WTC11 (cell line): Measurements from ENCODE around the gene RAI1. TPM values are rescaled to one million over a fixed set of nuclear protein-coding genes. Genes with fewer than 3 reads are reported as not detected.

Experiments used
- ATAC-seq: fragments of 200-7000 bp; cut with Tn5 transposase; 2 replicates; pipeline ENCODE4 v1.10.0; 2021; ENCODE audit warnings: mild to moderate bottlenecking, moderate library complexity
- CTCF ChIA-PET: fragments of 300-600 bp; sonication (Branson Sonifier 250); formaldehyde crosslinking; loops from one replicate; lab custom pipeline; 2021; ENCODE audit warnings: antibody characterized with exemption; lab: Charles Lee
- POLR2A ChIA-PET: fragments of 350-600 bp; sonication (Branson Sonifier 250); formaldehyde crosslinking; loops from one replicate; lab custom pipeline; 2021; ENCODE audit warnings: antibody characterized with exemption; lab: Charles Lee
- DNase-seq: peaks from one replicate; pipeline ENCODE4 v3.0.0; 2021; ENCODE audit warnings: low spot score
- H3K27ac Mint-ChIP-seq: 2 replicates; pipeline ENCODE4 v1.8.0; 2021; ENCODE audit warnings: mixed read lengths
- H3K27me3 Mint-ChIP-seq: 2 replicates; pipeline ENCODE4 v1.8.0; 2021; ENCODE audit warnings: low read depth, mild to moderate bottlenecking, moderate library complexity, mixed read lengths
- H3K36me3 Mint-ChIP-seq: 2 replicates; pipeline ENCODE4 v1.8.0; 2021; ENCODE audit warnings: mixed read lengths
- H3K4me1 Mint-ChIP-seq: 2 replicates; pipeline ENCODE4 v1.8.0; 2022; ENCODE audit warnings: mixed read lengths
- H3K4me3 Mint-ChIP-seq: 2 replicates; pipeline ENCODE4 v1.8.0; 2021; ENCODE audit warnings: mild to moderate bottlenecking, moderate library complexity, mixed read lengths
- H3K9me3 Mint-ChIP-seq: 2 replicates; pipeline ENCODE4 v1.8.0; 2021; ENCODE audit warnings: mixed read lengths
- CBFB ChIP-seq: sonication (generic); formaldehyde crosslinking; IDR thresholded peaks from 2 replicates; pipeline ENCODE4 v1.8.1; 2022; ENCODE audit warnings: mild to moderate bottlenecking, low read depth, missing genetic modification reagents
- NFE2L1 ChIP-seq: sonication (generic); formaldehyde crosslinking; IDR thresholded peaks from 2 replicates; pipeline ENCODE4 v1.8.1; 2023; ENCODE audit warnings: missing genetic modification reagents
- NR1H2 ChIP-seq: sonication (generic); formaldehyde crosslinking; IDR thresholded peaks from 2 replicates; pipeline ENCODE4 v1.9.0; 2021; ENCODE audit warnings: mild to moderate bottlenecking, moderate library complexity, missing genetic modification reagents
- NR2C2 ChIP-seq: sonication (generic); formaldehyde crosslinking; IDR thresholded peaks from 2 replicates; pipeline ENCODE4 v1.8.0; 2022; ENCODE audit warnings: mild to moderate bottlenecking, missing genetic modification reagents
- TEAD1 ChIP-seq: sonication (generic); formaldehyde crosslinking; IDR thresholded peaks from 2 replicates; pipeline ENCODE4 v1.8.0; 2022; ENCODE audit warnings: mild to moderate bottlenecking, missing genetic modification reagents
- TP53 ChIP-seq: sonication (generic); formaldehyde crosslinking; IDR thresholded peaks from 2 replicates; pipeline ENCODE4 v1.8.1; 2023; ENCODE audit warnings: mild to moderate bottlenecking, missing genetic modification reagents
- ZNF121 ChIP-seq: sonication (generic); formaldehyde crosslinking; IDR thresholded peaks from 2 replicates; pipeline ENCODE4 v1.8.0; 2023; ENCODE audit warnings: missing genetic modification reagents
- ZNF232 ChIP-seq: sonication (generic); formaldehyde crosslinking; IDR thresholded peaks from 2 replicates; pipeline ENCODE4 v1.8.0; 2022; ENCODE audit warnings: mild to moderate bottlenecking, missing genetic modification reagents
- ZNF263 ChIP-seq: sonication (generic); formaldehyde crosslinking; IDR thresholded peaks from 2 replicates; pipeline ENCODE4 v1.8.1; 2022; ENCODE audit warnings: low read depth, mild to moderate bottlenecking, moderate library complexity, missing genetic modification reagents
- ZNF416 ChIP-seq: fragments of 250-450 bp; sonication (Bioruptor Pico); IDR thresholded peaks from 2 replicates; pipeline ENCODE4 v1.9.0; 2021; ENCODE audit warnings: mild to moderate bottlenecking, inconsistent platforms
- total RNA-seq: library from RNA; stranded (reverse); gene quantifications from 3 replicates; pipeline ENCODE4 v1.2.3, GENCODE V29; 2021
- TF ChIP-seq, protein P1 (sequence below): sonication (generic); formaldehyde crosslinking; IDR thresholded peaks from 2 replicates; pipeline ENCODE4 v1.8.1; 2023; ENCODE audit warnings: mild to moderate bottlenecking, missing genetic modification reagents, borderline replicate concordance
- TF ChIP-seq, protein P2 (sequence below): sonication (generic); formaldehyde crosslinking; IDR thresholded peaks from 2 replicates; pipeline ENCODE4 v1.8.1; 2022; ENCODE audit warnings: low read depth, missing genetic modification reagents, borderline replicate concordance
- TF ChIP-seq, protein P3 (sequence below): sonication (generic); formaldehyde crosslinking; IDR thresholded peaks from 2 replicates; pipeline ENCODE4 v1.8.0; 2022; ENCODE audit warnings: mild to moderate bottlenecking, missing genetic modification reagents
- TF ChIP-seq, protein P4 (sequence below): sonication (generic); formaldehyde crosslinking; conservative IDR thresholded peaks from 2 replicates; pipeline ENCODE4 v1.8.1; 2023; ENCODE audit warnings: mild to moderate bottlenecking, low read depth, missing genetic modification reagents, moderate library complexity
- TF ChIP-seq, protein P5 (sequence below): sonication (generic); formaldehyde crosslinking; IDR thresholded peaks from 2 replicates; pipeline ENCODE4 v1.8.0; 2022; ENCODE audit warnings: mild to moderate bottlenecking, missing genetic modification reagents
- TF ChIP-seq, protein P6 (sequence below): sonication (generic); formaldehyde crosslinking; IDR thresholded peaks from 2 replicates; pipeline ENCODE4 v1.8.1; 2023; ENCODE audit warnings: mild to moderate bottlenecking, moderate library complexity, missing genetic modification reagents
- TF ChIP-seq, protein P7 (sequence below): sonication (generic); formaldehyde crosslinking; IDR thresholded peaks from 2 replicates; pipeline ENCODE4 v1.8.1; 2022; ENCODE audit warnings: low read depth, mild to moderate bottlenecking, moderate library complexity, missing genetic modification reagents, borderline replicate concordance

The RAI1 gene
- total RNA-seq, 1 experiment from 2014 or later = 12.7 TPM

DNA sequence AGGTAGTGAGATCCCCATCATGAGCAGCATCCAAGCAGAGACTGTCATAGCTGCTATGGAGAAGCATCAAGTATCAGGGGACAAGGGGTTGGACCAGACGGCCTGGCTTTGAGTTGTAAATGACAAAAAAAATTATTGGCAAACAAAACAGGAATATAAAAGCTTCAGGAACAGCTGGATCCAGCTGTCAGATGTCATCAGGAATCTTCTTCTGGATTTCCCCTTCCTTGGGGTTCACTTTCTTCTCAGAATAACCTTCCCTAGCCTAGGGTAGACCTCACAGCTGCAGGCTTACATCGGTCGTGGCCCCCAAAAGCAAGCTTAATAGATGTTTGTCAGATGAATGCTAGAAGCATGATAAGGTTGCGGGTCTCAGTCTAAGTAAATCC is 17.2 kb upstream of the RAI1 start:
- H3K4me3 Mint-ChIP-seq = no peak overlapping the region
- H3K27me3 Mint-ChIP-seq = peaks cover 11% of the 10 kb centered on the region
- no peak overlapping the region for H3K27ac Mint-ChIP-seq
- H3K36me3 Mint-ChIP-seq = peaks cover 3% of the 10 kb centered on the region
- TF ChIP-seq, protein P1, sequence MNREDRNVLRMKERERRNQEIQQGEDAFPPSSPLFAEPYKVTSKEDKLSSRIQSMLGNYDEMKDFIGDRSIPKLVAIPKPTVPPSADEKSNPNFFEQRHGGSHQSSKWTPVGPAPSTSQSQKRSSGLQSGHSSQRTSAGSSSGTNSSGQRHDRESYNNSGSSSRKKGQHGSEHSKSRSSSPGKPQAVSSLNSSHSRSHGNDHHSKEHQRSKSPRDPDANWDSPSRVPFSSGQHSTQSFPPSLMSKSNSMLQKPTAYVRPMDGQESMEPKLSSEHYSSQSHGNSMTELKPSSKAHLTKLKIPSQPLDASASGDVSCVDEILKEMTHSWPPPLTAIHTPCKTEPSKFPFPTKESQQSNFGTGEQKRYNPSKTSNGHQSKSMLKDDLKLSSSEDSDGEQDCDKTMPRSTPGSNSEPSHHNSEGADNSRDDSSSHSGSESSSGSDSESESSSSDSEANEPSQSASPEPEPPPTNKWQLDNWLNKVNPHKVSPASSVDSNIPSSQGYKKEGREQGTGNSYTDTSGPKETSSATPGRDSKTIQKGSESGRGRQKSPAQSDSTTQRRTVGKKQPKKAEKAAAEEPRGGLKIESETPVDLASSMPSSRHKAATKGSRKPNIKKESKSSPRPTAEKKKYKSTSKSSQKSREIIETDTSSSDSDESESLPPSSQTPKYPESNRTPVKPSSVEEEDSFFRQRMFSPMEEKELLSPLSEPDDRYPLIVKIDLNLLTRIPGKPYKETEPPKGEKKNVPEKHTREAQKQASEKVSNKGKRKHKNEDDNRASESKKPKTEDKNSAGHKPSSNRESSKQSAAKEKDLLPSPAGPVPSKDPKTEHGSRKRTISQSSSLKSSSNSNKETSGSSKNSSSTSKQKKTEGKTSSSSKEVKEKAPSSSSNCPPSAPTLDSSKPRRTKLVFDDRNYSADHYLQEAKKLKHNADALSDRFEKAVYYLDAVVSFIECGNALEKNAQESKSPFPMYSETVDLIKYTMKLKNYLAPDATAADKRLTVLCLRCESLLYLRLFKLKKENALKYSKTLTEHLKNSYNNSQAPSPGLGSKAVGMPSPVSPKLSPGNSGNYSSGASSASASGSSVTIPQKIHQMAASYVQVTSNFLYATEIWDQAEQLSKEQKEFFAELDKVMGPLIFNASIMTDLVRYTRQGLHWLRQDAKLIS (CRISPR knock-in tag) = no peak
- TF ChIP-seq, protein P2, sequence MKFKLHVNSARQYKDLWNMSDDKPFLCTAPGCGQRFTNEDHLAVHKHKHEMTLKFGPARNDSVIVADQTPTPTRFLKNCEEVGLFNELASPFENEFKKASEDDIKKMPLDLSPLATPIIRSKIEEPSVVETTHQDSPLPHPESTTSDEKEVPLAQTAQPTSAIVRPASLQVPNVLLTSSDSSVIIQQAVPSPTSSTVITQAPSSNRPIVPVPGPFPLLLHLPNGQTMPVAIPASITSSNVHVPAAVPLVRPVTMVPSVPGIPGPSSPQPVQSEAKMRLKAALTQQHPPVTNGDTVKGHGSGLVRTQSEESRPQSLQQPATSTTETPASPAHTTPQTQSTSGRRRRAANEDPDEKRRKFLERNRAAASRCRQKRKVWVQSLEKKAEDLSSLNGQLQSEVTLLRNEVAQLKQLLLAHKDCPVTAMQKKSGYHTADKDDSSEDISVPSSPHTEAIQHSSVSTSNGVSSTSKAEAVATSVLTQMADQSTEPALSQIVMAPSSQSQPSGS (CRISPR knock-in tag) = no peak
- TF ChIP-seq, protein P3, sequence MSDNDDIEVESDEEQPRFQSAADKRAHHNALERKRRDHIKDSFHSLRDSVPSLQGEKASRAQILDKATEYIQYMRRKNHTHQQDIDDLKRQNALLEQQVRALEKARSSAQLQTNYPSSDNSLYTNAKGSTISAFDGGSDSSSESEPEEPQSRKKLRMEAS (CRISPR knock-in tag) = no peak
- no peak for TF ChIP-seq TP53
- TF ChIP-seq, protein P4, sequence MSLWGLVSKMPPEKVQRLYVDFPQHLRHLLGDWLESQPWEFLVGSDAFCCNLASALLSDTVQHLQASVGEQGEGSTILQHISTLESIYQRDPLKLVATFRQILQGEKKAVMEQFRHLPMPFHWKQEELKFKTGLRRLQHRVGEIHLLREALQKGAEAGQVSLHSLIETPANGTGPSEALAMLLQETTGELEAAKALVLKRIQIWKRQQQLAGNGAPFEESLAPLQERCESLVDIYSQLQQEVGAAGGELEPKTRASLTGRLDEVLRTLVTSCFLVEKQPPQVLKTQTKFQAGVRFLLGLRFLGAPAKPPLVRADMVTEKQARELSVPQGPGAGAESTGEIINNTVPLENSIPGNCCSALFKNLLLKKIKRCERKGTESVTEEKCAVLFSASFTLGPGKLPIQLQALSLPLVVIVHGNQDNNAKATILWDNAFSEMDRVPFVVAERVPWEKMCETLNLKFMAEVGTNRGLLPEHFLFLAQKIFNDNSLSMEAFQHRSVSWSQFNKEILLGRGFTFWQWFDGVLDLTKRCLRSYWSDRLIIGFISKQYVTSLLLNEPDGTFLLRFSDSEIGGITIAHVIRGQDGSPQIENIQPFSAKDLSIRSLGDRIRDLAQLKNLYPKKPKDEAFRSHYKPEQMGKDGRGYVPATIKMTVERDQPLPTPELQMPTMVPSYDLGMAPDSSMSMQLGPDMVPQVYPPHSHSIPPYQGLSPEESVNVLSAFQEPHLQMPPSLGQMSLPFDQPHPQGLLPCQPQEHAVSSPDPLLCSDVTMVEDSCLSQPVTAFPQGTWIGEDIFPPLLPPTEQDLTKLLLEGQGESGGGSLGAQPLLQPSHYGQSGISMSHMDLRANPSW = no peak
- TF ChIP-seq ZNF416 (CRISPR knock-in tag) = no peak
- no peak for TF ChIP-seq NR1H2 (CRISPR knock-in tag)
- TF ChIP-seq ZNF263 (CRISPR knock-in tag) = no peak
- no peak for TF ChIP-seq ZNF121 (CRISPR knock-in tag)
- TF ChIP-seq NFE2L1 (CRISPR knock-in tag) = no peak
- no peak for TF ChIP-seq TEAD1 (CRISPR knock-in tag)
- no peak for TF ChIP-seq ZNF232 (CRISPR knock-in tag)
- TF ChIP-seq, protein P5, sequence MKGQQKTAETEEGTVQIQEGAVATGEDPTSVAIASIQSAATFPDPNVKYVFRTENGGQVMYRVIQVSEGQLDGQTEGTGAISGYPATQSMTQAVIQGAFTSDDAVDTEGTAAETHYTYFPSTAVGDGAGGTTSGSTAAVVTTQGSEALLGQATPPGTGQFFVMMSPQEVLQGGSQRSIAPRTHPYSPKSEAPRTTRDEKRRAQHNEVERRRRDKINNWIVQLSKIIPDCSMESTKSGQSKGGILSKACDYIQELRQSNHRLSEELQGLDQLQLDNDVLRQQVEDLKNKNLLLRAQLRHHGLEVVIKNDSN = no peak
- no peak for TF ChIP-seq NR2C2 (CRISPR knock-in tag)
- TF ChIP-seq CBFB (CRISPR knock-in tag) = no peak
- TF ChIP-seq, protein P6, sequence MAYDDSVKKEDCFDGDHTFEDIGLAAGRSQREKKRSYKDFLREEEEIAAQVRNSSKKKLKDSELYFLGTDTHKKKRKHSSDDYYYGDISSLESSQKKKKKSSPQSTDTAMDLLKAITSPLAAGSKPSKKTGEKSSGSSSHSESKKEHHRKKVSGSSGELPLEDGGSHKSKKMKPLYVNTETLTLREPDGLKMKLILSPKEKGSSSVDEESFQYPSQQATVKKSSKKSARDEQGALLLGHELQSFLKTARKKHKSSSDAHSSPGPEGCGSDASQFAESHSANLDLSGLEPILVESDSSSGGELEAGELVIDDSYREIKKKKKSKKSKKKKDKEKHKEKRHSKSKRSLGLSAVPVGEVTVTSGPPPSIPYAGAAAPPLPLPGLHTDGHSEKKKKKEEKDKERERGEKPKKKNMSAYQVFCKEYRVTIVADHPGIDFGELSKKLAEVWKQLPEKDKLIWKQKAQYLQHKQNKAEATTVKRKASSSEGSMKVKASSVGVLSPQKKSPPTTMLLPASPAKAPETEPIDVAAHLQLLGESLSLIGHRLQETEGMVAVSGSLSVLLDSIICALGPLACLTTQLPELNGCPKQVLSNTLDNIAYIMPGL (CRISPR knock-in tag) = no peak
- TF ChIP-seq, protein P7, sequence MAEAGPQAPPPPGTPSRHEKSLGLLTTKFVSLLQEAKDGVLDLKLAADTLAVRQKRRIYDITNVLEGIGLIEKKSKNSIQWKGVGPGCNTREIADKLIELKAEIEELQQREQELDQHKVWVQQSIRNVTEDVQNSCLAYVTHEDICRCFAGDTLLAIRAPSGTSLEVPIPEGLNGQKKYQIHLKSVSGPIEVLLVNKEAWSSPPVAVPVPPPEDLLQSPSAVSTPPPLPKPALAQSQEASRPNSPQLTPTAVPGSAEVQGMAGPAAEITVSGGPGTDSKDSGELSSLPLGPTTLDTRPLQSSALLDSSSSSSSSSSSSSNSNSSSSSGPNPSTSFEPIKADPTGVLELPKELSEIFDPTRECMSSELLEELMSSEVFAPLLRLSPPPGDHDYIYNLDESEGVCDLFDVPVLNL (CRISPR knock-in tag) = no peak
- ChIA-PET POLR2A (no interaction called here), CTCF (interaction anchor here (1.0 to 1.3 kb wide), 2 partner anchors 8 to 10 kb away, joined by 4 read pairs; no protein-coding TSS in a partner anchor)
- H3K9me3 Mint-ChIP-seq = peaks cover 8% of the 10 kb centered on the region
- no peak for ATAC-seq
- no peak for DNase-seq
- H3K4me1 Mint-ChIP-seq = peaks cover 8% of the 10 kb centered on the region
